RCC 7860 (cell line): ENCODE results near the gene UTP20.

Experiments
- DNase-seq: peaks from one replicate; pipeline ENCODE4 v3.0.0-alpha.2; 2015; ENCODE audit warnings: low spot score
- FAIRE-seq: peaks from 2 replicates; lab custom pipeline; 2012; peaks lifted over from hg19 to GRCh38; lab: Jason Lieb, UNC

UTP20 gene

DNA sequence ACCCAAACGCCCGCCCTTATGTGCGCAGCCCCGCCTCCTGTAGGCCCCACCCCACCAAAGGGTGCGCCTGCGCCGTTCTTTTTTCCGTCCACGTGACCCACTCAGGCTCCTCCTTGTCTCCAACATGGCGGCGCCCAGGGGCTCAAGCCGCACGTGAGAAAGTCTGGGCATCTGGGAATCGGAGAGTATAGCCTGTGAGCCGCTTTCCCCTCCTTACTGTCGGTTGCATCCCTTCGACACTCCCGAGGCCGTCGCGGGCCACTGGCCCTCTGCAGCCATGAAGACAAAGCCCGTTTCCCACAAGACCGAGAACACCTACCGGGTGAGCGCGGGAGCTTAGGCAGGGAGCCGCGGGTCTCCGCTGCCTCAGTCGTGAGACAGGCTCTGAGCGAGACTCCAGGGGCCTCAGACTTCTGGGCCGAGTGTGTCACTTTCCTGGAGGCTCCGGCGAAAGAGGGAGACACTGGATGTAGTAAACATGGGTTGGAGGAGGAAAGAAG, at the start of gene UTP20:
Gene UTP20, plus strand, starts transcription at position 100 of the 500 bp plus-strand sequence. Its CDS starts 178 bp downstream, at position 278.
- DNase-seq (peak; percentile 68), FAIRE-seq (peak; percentile 74)

DNA sequence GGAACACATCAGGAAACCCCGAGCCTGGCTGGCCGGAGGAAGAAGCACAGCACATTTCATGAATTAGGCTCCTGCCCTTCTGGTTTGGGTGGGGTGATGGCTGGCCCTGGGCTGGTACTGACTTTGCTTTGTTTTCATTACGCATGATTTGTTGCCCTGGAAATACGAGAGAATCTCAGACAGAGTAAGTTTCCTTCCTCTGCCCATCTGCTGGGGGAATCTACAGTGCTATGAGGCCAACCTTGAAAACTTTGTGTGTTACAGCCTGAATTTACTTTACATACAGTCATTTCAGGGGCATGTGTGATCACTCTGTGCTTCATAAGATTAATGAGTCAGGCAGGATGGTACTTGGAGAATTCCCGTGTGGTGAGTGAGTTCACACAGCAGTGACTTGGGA, 49.4 kb upstream of the UTP20 start:
- DNase-seq (peak; percentile 84), FAIRE-seq (peak; percentile 81)

DNA sequence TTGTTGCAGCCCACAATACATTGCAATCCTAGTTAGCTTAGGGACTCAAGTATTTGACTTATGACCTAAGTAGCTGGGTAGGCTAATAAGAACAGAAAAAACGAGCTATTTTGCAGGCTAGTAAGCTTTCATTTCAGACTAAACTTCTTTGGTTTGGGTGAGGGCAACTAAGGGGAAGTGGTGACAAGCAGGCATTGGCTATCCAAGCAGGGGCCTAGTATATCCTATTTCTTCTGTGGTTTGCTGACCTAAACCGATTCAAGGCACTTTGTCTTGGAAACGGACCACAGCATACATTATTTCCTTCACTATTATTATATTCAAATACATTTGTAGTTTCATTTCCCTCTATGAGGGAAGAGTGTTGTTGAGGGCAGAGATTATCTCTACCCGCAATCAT, 48.3 kb upstream of the UTP20 start:
- FAIRE-seq, result no peak
- DNase-seq, result no peak

DNA sequence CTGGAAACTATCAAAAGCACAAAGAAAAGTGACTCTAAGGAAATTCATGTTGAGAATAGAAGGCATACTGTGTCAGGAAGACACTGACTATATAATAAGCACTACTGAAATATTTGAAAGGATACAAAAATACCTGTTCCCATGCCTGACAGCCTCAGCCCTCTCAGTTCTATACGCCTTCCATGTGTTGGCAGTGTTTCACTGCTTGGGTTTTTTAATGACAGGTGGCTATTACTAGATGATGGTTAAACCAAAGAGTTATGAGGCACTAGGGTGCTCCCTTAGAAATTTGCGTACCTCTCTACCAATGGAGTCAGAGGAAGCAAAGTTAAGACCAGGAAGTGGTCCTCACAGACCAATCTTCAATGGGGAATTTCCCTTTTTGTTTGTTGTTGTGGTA, 44.2 kb upstream of the UTP20 start:
- FAIRE-seq, result no peak

DNA sequence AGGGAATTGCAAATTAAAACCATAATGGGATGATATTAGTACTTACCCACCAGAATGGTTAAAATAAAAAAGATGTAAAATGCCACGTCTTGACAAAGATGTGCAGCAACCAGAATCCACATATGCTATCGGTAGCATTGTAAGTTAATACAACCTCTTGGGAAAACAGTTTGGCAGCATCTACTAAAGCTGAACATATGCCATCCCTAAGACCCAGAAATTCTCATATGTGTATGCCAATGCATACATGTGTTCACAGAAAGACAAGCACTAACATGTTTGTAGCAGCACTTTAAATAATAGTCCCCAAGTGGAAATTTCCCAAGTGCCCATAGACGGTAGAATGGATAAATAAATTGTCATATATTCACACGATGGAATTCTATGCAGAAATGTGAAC, 41.6 kb upstream of the UTP20 start:
- FAIRE-seq (no peak), DNase-seq (no peak)

More for the DNA sequence above, 44.2 kb upstream of the UTP20 start:
- DNase-seq, result no peak

DNA sequence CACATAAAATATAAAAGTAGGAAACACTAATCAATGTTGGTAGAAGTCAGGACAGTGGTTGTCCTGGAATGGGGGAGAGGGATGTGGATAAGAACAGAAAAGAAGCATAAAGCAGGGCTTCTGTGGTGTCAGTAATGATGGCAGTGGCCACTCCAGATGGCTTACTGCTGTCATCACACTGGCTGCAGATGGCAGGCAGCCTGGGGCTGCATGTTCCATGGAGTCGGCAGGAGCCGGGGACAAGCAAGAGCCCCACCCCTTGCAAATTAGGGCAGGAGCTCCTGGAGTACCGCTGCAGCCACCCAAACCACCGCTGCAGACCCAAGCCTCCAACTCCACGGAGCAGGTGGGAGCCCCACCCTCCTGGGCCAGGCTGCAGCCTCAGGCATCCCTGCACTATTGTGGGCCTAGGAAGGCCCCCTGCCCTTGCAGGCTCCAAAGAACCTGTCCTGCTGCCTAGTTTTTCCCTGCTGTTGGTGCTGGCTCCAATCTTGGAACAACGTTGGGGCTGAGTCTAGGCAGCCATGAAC, 41.0 kb upstream of the UTP20 start:
- FAIRE-seq (no peak), DNase-seq (no peak)

DNA sequence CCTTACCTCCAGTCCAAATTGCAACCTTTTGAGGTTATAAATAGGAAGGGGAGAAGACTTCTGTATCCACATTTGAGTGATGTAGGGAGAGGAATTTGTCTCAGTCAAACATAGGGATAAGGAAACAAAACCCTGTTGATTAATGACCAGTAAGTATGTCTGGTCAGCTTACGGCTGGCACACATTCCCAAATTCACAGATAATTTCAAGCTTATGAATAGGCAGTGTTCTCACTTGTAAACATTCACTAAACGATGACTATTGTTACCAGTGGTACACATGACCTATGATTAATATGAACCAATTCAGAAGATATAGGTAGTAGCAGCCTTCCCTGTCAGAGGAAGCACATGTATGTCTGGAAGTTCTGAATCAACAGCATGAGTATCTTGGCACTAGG, 36.8 kb upstream of the UTP20 start:
- FAIRE-seq, result no peak
- no peak for DNase-seq

DNA sequence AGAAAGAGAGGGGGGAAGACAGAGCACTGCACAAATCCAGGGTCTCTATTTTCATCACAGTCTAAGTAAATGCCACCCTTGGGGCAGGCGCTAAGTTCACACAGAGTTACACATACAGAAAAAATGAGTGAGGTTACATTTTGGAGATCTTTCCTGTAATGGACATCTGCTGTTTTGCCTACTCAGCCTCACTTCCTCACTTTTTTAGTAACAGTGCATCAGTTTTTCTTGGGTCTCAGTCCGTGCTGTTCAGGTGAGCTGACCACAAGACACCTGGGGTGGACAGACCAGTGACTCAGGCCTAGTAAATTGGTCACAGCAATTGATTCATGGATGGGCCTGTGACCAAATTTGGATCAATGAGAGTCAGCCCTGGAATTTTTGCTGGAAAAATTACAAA, 36.3 kb upstream of the UTP20 start:
- FAIRE-seq, result no peak
- no peak for DNase-seq

DNA sequence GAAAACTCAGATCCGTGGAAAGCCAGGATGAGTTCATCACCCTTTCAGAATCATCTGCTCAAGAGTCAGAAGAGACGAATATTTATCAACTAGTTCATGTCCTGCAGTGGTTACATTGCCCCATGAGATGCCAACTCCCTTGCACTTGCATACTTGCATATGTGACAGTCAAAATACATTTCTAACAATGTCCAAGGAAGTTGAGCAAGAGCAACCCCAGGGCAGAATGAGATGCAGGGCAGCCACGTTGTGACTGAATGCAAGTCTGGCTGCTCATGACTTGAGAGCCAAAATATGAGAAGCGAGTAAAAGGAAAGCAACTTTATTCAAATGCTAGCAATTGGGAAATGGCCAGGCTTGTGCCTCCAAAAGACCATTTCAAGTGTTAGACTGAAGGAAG, 23.6 kb upstream of the UTP20 start:
- DNase-seq, result no peak
- FAIRE-seq, result no peak

DNA sequence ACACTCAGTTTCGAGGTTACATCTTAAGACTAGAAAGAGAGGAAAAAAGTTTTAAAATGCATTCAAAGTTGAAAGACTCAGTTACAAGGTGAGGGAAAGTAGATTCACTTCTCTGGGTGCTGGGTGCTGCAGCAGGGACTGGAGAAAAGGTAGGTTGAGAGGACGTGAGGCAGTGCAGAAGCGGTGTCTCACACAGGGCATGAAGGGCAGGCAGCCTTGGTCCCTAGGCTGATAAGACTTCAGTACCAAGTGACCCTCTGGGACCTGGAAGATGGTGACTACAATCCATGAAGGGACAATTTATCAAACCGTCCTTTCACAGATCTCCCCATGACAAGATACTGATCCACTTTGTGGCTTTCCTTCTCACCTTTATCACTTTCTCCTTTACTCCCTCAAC, 22.5 kb upstream of the UTP20 start:
- FAIRE-seq (no peak), DNase-seq (no peak)

DNA sequence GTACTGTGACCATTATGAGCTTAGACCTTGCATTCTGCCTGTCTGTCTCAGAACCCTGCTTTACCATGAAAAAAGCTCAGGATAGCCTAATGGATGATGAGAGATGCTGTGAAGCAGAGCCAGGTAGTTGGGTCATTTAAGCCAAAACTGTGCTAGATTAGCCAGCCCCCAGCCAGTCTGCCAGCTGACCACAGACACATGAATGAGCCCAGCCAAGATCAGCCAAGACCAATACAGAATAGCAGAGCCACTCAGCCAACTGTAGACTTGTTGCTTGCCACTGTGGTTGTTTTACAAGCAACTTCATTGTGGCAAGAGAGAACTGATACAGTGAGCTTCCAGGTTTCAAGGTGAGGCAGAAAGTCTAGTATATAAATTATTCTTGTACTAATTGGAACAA, 12.8 kb upstream of the UTP20 start:
- FAIRE-seq (no peak), DNase-seq (no peak)

DNA sequence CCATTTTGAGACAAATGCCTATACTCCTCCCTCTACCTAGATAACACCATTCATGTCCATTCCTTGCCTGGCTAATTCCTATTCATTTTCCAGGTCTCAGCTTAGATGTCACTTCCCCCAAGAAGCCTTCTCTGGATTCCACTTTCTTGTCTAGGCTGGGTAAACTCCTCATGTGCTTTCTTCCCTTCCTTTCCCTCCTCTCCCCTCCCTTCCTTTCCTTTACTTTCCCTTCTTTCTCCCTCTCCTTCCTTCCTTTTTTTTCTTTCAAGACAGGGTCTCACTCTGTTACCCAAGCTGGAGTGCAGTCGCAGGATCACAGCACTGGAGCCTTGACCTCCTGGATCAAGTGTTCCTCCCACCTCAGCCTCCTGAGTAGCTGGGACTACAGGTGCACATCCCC, 3.5 kb upstream of the UTP20 start:
- FAIRE-seq, result no peak

DNA sequence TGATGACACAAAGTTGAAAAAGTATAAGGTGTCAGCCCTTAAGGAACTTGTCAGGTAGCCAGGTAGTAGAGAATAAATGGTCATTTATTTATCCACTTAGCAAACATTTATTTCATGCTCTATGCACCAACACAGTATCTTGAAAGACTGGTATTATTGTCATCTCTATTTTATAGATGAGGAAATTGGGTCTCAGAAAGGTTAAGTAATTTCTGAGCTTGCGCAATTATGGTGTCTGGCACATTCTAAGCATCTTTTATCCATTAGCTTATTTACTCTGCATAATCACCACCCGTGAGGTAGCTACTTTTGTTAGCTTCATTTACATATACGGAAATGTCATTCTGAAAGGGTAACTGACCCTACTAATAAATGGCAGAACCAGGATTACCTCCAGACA, 2.5 kb upstream of the UTP20 start:
- DNase-seq (no peak), FAIRE-seq (no peak)

More for the DNA sequence above, 3.5 kb upstream of the UTP20 start:
- DNase-seq, result no peak

DNA sequence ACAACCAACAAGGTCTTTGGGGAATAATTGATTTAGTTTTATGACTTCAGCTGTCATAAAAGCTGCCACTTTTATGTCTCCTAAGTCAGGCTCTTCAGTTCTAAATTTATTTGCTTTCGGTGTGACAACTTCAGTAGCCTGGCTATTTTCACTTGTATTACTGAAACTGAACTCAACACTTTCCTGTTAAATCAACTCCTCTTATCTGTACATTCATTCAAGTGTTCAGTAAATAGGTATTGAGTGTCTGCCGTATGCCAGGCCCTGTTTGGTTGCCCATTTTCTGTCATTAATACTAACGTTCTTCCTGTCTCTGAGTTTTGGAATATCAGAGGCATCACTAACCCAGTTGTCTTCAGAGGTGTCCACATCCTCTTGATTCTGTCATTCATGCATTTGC, 7.5 kb downstream of the UTP20 start:
- FAIRE-seq, result no peak
- no peak for DNase-seq

DNA sequence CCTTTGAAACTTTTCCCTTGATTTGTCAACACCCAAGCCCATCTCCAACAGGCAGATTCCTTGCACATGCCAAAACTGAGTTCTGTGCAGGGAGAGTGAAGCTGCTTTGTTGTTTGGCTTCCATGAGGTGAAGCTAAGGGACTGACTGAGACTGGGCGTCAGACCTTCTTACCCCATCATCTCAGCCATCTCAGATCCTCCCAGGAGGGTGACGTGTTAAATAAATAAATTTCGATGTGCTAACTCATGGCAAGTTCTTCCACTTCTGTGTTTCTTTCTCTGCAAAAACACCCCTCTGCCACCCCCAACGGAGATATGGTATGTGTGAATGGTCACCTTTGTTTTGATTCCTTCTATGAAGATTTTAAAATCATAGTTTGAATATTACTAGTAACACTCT, 17.8 kb downstream of the UTP20 start:
- no peak for FAIRE-seq

DNA sequence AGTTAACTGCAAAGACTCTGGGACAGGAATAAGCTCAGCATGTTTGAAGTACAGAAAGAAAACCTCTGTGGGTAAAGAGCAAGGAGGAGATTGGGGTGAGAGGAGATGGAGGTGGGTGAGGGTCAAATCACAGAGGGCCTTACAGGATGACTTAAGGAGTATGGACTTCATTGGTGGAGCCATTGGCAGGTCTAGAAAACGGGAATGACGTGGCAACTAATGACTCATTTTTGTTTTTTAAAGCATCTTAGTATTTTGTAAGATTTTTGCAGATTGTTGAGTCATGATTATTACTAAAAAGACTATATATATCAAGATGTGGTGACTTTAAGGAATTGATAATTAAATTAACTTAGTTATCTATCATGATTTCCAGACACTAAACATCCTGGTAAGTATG, 18.5 kb downstream of the UTP20 start:
- DNase-seq, result no peak
- no peak for FAIRE-seq

More for the DNA sequence above, 17.8 kb downstream of the UTP20 start:
- DNase-seq, result no peak

DNA sequence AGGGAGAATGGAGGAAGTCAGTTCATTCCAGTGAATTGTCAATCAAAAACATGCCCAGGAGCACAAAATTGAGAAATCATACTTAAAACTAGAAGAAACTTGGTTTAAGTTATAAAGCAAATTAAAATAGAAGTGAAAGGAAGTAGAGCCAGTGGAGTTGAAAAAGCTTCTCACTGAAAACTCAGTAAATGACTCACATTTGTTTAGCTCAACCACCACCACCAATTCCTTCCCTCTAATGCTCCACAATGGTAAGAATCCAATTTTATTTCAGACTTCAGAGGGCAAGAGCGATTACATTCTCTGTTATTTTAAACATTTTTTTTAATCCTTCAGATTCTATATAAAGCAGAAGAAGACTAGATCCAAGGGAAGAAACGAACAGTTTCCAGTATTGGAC, 19.4 kb downstream of the UTP20 start:
- DNase-seq, result no peak
- FAIRE-seq, result no peak

DNA sequence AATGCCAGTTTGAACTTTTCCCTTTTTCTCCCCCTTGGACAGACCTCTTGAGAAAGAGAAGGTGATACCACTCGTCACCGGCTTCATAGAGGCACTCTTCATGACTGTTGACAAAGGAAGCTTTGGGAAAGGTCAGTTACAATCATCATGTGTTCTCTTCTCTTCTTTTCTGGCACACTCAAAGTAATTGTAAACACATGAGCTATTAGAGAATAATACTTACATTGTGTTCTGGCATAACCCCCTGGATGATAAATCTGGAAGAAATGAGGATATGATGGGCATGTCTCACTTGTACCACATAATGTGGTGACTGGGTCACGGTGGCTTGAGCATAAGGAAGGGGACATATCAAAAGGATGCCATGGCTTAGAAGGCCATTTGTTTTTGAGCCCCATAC, 20.0 kb downstream of the UTP20 start:
- FAIRE-seq (no peak), DNase-seq (no peak)

DNA sequence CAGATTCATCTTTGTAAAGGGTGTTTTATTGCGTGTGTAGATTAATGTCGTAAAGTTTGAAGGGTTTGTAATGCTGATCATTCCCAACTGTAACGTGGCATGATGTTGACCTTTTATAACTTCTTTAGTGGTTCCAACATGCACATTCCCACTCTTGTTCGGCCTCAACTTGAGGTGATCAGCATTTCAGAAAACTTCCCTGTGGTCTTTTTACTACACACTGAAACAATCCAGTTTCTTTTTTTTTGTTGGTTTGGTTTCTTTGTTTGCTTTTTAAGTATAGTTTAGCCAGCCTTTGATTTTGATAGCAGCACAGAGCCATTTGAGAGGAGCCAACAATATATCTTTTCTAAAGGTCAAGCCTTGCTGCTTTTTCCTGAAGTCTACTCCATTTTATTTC, 22.8 kb downstream of the UTP20 start:
- FAIRE-seq (no peak), DNase-seq (no peak)

DNA sequence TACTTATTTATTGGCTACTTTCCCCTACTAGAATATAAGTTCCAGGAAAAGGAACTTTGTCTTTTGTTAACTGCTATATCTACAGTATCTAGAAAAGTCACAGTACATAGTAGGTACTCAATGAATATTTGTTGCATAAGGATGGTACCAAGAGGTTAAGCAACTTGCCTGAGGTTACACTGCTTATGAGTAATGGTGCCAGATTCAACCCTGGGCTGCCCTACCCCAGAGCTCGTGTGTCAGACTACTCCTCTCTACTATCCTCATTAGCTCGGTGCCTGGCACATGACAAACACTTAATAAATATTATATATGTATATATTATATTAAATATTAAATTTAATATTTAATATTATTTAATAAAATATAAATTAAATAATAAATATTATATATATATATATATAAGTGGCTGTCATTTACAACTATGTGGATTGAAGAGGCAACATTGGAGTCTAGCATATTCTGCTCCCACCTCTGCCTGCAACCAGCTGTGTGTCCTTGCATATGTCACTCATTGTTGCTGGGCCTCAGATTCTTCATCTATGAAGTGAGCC, 25.4 kb downstream of the UTP20 start:
- DNase-seq, result no peak

DNA sequence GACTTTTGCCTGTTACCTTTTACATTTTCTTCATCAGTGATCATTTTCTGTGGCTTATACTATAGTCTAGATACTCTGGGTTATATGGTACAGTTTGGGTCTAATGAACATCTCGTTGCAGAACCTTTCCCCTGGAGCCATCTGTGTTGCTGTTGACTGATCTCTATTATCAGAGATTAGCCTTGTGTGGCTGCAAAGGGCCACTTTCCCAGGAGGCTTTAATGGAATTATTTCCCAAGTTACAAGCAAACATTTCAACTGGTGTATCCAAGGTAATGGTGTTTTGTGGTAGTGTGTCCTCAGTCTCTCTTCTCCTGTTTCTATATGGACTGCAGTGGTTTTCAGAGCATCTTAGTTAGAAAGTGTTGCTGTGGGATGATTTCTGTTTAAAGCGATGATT, 25.9 kb downstream of the UTP20 start:
- no peak for DNase-seq
- FAIRE-seq, result no peak

More for the DNA sequence above, 25.4 kb downstream of the UTP20 start:
- FAIRE-seq, result no peak

DNA sequence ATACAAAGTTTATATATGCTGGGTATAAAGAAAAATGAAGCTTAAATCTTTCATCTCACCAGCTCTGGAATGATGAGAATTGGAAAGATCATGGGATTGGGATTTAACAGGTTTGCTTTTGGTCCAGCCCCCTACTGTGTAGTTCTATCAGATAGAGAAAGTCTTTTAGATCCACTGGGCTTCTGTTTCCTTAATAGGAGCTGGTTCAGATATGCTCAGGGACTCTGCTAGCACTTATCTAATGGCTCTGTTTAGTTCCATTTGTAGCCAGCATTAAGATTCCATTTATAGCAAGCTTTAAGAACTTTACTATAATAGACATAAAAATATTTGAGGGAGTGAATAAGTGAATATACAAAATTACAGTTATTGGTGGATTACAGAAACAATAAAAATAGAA, 42.6 kb downstream of the UTP20 start:
- DNase-seq (no peak), FAIRE-seq (no peak)

DNA sequence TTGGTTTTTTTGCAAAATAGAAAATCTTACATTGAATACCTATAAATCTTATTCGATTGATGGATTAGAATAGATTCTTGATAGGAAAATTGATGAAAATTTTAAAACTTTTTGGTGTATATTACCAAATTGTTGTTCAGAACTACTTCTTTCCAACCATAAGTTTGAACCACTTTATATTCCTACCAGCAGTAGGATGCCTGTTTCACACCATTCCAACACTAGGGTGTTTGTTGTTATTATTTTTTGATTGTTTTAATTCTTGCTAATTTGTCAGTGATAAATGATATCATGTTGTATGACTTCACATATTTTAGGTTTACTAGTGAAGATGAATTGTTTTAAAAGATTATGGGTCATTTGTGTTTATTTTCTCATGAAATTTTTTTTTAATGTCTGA, 43.4 kb downstream of the UTP20 start:
- FAIRE-seq, result no peak
- DNase-seq, result no peak
